ENCODE results near the gene DDIT4L. TPM values are rescaled to one million over a fixed set of nuclear protein-coding genes. Genes with fewer than 3 reads are reported as not detected.

Gene DDIT4L
- total RNA-seq, 3 donors from 2014 or later (not counting 1 experiment from before 2014, with no cell fraction given), result not detected

DNA sequence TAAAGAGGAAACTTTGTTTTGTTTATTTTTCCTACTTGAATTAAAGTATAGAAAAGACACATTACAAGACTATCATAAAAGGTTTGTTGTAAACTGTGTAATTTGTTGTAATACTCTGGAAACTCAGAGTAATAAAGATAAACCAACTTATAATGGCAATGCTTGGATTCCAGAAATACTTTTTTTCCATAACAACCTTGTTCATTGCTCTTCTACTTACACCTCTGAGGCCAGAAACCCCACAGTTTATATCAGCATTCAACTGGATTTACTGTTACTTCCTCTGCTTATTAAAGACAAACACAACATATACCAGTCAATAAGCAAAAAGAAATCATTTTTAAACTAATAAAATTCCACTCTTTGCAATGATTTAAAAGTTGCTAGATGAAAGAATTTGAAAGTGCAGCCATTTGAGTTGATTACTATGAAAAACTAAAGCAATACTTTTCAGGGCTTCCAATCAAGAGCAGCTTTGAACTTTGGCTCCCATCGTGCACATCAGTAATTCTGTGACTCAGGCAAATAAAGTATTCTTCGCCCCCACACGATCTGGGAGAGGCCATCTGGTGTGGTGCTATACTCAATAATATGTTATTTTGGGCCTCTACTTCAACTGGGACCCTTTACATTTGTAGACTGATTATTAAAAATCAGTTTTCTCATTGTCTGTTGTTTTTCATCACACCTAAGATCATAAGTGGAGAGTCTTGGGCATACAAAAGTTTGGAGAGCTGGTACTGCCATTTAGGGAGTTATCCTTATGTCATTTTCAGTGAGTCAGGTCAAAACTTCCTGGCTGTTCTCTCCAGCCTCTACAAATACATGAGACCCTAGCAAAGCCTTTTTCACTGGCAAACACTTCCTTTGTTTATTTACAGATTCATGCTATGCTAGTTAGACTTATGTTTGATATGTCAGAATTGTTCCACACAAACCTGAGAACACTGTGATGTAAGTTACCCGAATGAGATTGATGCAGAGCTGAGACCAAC is 20.5 kb downstream of the DDIT4L start:
- WGBS (ENCODE audit: insufficient coverage), result 87% methylated on average over 4 of the region's 4 CpGs

DNA sequence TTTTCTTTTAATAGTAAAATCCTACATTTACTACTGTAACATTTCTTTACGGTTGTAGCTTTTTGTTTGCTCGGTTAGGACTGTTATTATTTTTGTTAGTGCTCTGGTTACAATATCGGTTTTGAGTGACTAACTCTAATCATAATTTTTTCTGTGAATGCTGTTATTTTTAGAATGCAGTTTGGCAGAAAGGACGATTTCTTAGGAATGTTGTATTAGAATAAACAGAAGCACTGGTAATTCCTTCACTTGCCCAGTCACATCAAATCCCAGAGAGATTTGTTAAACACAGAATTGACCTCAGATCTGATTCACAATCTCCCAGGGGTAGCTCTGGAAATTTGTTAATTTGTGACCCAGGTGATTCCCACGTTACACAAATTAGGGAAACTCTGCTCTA is 21.7 kb downstream of the DDIT4L start:
- WGBS (ENCODE audit: insufficient coverage), result 94% methylated on average over 2 of the region's 5 CpGs
- Histone ChIP-seq H3K9me3 (ENCODE audit: control insufficient read depth, insufficient read depth, low read length) (no peaks in the 10 kb centered on the region), H3K27ac (ENCODE audit: low read length) (no peak overlapping the region), H3K4me3 (ENCODE audit: low read length) (no peak overlapping the region), H3K36me3 (ENCODE audit: control insufficient read depth, insufficient read depth, low read length) (no peaks in the 10 kb centered on the region), H3K27me3 (ENCODE audit: control insufficient read depth, insufficient read depth, low read length) (no peaks in the 10 kb centered on the region), H3K4me1 (ENCODE audit: control insufficient read depth, insufficient read depth, low read length) (no peaks in the 10 kb centered on the region)
- no peak overlapping the region for H3K4me3 Mint-ChIP-seq
- no peaks in the 10 kb centered on the region for H3K36me3 Mint-ChIP-seq
- no peak for ATAC-seq
- H3K4me1 Mint-ChIP-seq, result peaks cover 8 to 9% of the 10 kb centered on the region in 2 donors
- intact Hi-C loops (cut with micrococcal nuclease), result no loop called here
- TF ChIP-seq, protein P1, sequence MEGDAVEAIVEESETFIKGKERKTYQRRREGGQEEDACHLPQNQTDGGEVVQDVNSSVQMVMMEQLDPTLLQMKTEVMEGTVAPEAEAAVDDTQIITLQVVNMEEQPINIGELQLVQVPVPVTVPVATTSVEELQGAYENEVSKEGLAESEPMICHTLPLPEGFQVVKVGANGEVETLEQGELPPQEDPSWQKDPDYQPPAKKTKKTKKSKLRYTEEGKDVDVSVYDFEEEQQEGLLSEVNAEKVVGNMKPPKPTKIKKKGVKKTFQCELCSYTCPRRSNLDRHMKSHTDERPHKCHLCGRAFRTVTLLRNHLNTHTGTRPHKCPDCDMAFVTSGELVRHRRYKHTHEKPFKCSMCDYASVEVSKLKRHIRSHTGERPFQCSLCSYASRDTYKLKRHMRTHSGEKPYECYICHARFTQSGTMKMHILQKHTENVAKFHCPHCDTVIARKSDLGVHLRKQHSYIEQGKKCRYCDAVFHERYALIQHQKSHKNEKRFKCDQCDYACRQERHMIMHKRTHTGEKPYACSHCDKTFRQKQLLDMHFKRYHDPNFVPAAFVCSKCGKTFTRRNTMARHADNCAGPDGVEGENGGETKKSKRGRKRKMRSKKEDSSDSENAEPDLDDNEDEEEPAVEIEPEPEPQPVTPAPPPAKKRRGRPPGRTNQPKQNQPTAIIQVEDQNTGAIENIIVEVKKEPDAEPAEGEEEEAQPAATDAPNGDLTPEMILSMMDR (IDR thresholded peaks at IDR 0.05), result no peak
- no peaks in the 10 kb centered on the region for H3K9me3 Mint-ChIP-seq
- no peak overlapping the region for H3K27ac Mint-ChIP-seq
- H3K27me3 Mint-ChIP-seq (ENCODE audit: low read depth in 2 of 2), result no peaks in the 10 kb centered on the region
- DNase-seq, result no peak

More for the DNA sequence above, 20.5 kb downstream of the DDIT4L start:
- H3K9me3 ChIP-seq (ENCODE audit: control insufficient read depth, insufficient read depth, low read length), result no peaks in the 10 kb centered on the region
- Mint-ChIP-seq H3K9me3 (no peaks in the 10 kb centered on the region), H3K4me1 (peaks cover 8 to 9% of the 10 kb centered on the region in 2 donors), H3K27me3 (ENCODE audit: low read depth in 2 of 2) (no peaks in the 10 kb centered on the region), H3K36me3 (no peaks in the 10 kb centered on the region), H3K4me3 (no peak overlapping the region), H3K27ac (no peak overlapping the region)
- intact Hi-C loops (cut with micrococcal nuclease), result no loop called here
- no peaks in the 10 kb centered on the region for H3K36me3 ChIP-seq (ENCODE audit: control insufficient read depth, insufficient read depth, low read length)
- ATAC-seq (no peak), DNase-seq (no peak)
- TF ChIP-seq, protein P1 (IDR thresholded peaks at IDR 0.05), result no peak
- no peak overlapping the region for H3K4me3 ChIP-seq (ENCODE audit: low read length)
- H3K4me1 ChIP-seq (ENCODE audit: control insufficient read depth, insufficient read depth, low read length), result no peaks in the 10 kb centered on the region
- no peak overlapping the region for H3K27ac ChIP-seq (ENCODE audit: low read length)
- H3K27me3 ChIP-seq (ENCODE audit: control insufficient read depth, insufficient read depth, low read length), result no peaks in the 10 kb centered on the region

GRCh38 chr4:100166297-100167039 is 23.8 kb downstream of the DDIT4L start:
- peaks cover 5% of the 10 kb centered on the region for H3K9me3 ChIP-seq (ENCODE audit: control insufficient read depth, insufficient read depth, low read length)
- Mint-ChIP-seq H3K27me3 (ENCODE audit: low read depth in 2 of 2) (no peaks in the 10 kb centered on the region), H3K4me3 (no peak overlapping the region), H3K27ac (no peak overlapping the region), H3K4me1 (peaks cover 8 to 9% of the 10 kb centered on the region in 2 donors), H3K9me3 (peaks cover 0 to 5% of the 10 kb centered on the region in 2 donors), H3K36me3 (peaks cover 5% of the 10 kb centered on the region)
- intact Hi-C loops (cut with micrococcal nuclease), result no loop called here
- H3K4me1 ChIP-seq (ENCODE audit: control insufficient read depth, insufficient read depth, low read length), result no peaks in the 10 kb centered on the region
- 74% methylated on average over 8 of the region's 8 CpGs for WGBS (ENCODE audit: insufficient coverage)
- TF ChIP-seq, protein P1 (IDR thresholded peaks at IDR 0.05), result no peak
- DNase-seq, result no peak
- H3K27me3 ChIP-seq (ENCODE audit: control insufficient read depth, insufficient read depth, low read length), result no peaks in the 10 kb centered on the region
- H3K4me3 ChIP-seq (ENCODE audit: low read length), result no peak overlapping the region
- H3K27ac ChIP-seq (ENCODE audit: low read length), result no peak overlapping the region
- H3K36me3 ChIP-seq (ENCODE audit: control insufficient read depth, insufficient read depth, low read length), result no peaks in the 10 kb centered on the region
- ATAC-seq, result no peak
